ENCODE results near the gene AQP1. TPM values are rescaled to one million over a fixed set of nuclear protein-coding genes. Genes with fewer than 3 reads are reported as not detected.

AQP1 gene
- total RNA-seq, 2 donors from 2014 or later, result 33.9 to 47.4 TPM

GRCh38 chr7:30865821-30866220 is 45.8 kb upstream of the AQP1 start:
- Histone ChIP-seq H3K27ac (no peak overlapping the region), H3K4me1 (no peaks in the 10 kb centered on the region), H3K9me3 (no peaks in the 10 kb centered on the region), H3K36me3 (no peaks in the 10 kb centered on the region), H3K27me3 (no peaks in the 10 kb centered on the region), H3K4me3 (no peak overlapping the region), H3K9ac (ENCODE audit: low read depth in 2 of 2, low read length in 2 of 2) (no peak overlapping the region)
- TF ChIP-seq CTCF (IDR thresholded peaks at IDR 0.05), result no peak
- no peak for DNase-seq
- intact Hi-C loops (cut with DNase I), result no loop called here

GRCh38 chr7:30866939-30867338 is 44.7 kb upstream of the AQP1 start:
- H3K4me1 ChIP-seq, result no peaks in the 10 kb centered on the region
- intact Hi-C loops (cut with DNase I), result no loop called here
- DNase-seq, result no peak

GRCh38 chr7:30867483-30867882 is 44.2 kb upstream of the AQP1 start:
- no peak for DNase-seq
- Histone ChIP-seq H3K9ac (ENCODE audit: low read depth in 2 of 2, low read length in 2 of 2) (no peak overlapping the region), H3K36me3 (no peaks in the 10 kb centered on the region), H3K4me1 (no peaks in the 10 kb centered on the region), H3K27me3 (no peaks in the 10 kb centered on the region), H3K4me3 (no peak overlapping the region), H3K9me3 (no peaks in the 10 kb centered on the region), H3K27ac (no peak overlapping the region)
- TF ChIP-seq CTCF (IDR thresholded peaks at IDR 0.05), result no peak
- intact Hi-C loops (cut with DNase I), result no loop called here

More at GRCh38 chr7:30866939-30867338, 44.7 kb upstream of the AQP1 start:
- Histone ChIP-seq H3K27ac (no peak overlapping the region), H3K27me3 (no peaks in the 10 kb centered on the region), H3K4me3 (no peak overlapping the region), H3K36me3 (no peaks in the 10 kb centered on the region), H3K9ac (ENCODE audit: low read depth in 2 of 2, low read length in 2 of 2) (no peak overlapping the region), H3K9me3 (no peaks in the 10 kb centered on the region)
- TF ChIP-seq CTCF (IDR thresholded peaks at IDR 0.05), result no peak

GRCh38 chr7:30869794-30870611 is 41.6 kb upstream of the AQP1 start:
- H3K36me3 ChIP-seq, result no peaks in the 10 kb centered on the region
- intact Hi-C loops (cut with DNase I), result no loop called here
- H3K4me3 ChIP-seq, result no peak overlapping the region
- H3K27ac ChIP-seq, result no peak overlapping the region
- no peak overlapping the region for H3K9ac ChIP-seq (ENCODE audit: low read depth in 2 of 2, low read length in 2 of 2)
- DNase-seq, result no peak
- no peaks in the 10 kb centered on the region for H3K27me3 ChIP-seq
- no peaks in the 10 kb centered on the region for H3K4me1 ChIP-seq
- TF ChIP-seq CTCF (IDR thresholded peaks at IDR 0.05), result no peak
- H3K9me3 ChIP-seq, result no peaks in the 10 kb centered on the region

GRCh38 chr7:30870821-30871518 is 40.7 kb upstream of the AQP1 start:
- TF ChIP-seq CTCF (IDR thresholded peaks at IDR 0.05), result no peak
- no peak overlapping the region for H3K27ac ChIP-seq
- H3K9me3 ChIP-seq, result no peaks in the 10 kb centered on the region
- no peaks in the 10 kb centered on the region for H3K4me1 ChIP-seq
- no peak for DNase-seq
- intact Hi-C loops (cut with DNase I), result no loop called here
- no peak overlapping the region for H3K9ac ChIP-seq (ENCODE audit: low read depth in 2 of 2, low read length in 2 of 2)
- no peak overlapping the region for H3K4me3 ChIP-seq
- no peaks in the 10 kb centered on the region for H3K27me3 ChIP-seq
- no peaks in the 10 kb centered on the region for H3K36me3 ChIP-seq
